GM21515 (cell line): ENCODE data around the gene IL18BP.

Source experiments
- ATAC-seq: cut with Tn5 transposase; IDR thresholded peaks from one replicate; pipeline ENCODE4 v1.9.1; 2021; ENCODE audit not compliant: unreplicated experiment

IL18BP gene

DNA sequence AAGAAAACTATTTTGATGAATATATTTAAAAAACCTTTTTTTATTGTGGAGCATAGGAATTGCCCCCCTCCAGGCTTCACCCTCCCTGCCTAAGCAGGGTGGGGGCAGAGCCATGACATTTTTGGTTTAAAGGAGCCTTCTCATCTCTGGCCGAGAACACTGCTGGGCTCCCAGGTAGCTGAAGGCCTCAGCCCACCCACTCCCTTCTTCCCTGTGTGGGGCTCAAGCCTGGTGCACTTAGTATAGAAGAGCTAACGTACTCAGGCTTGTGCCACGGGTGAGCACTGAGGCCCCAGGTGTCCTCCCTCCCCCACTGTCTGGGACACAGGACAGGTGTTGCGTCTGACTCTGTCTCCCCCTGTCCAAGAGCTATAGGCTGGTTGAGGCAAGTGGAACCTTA lies 2.2 kb upstream of the IL18BP start:
- ATAC-seq, result no peak

DNA sequence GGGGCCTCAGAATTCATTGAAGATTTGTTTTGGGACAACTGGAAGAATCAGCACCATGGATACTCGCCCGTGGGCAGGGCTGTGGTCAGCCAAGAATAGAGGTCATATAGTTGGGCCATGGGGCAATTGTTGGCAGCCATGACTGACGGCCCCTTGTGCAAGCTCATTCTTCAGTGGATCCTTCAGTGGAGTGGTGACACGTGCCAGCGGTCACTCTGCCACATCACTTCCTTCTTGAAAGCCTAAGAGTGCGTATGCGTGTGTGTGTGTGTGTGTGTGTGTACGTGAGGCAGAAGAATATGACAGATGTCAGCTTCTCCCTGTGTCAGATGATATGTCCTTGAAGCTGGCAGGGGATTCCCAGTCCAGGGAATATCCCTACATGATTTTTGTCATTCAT lies 1.8 kb upstream of the IL18BP start:
- no peak for ATAC-seq

DNA sequence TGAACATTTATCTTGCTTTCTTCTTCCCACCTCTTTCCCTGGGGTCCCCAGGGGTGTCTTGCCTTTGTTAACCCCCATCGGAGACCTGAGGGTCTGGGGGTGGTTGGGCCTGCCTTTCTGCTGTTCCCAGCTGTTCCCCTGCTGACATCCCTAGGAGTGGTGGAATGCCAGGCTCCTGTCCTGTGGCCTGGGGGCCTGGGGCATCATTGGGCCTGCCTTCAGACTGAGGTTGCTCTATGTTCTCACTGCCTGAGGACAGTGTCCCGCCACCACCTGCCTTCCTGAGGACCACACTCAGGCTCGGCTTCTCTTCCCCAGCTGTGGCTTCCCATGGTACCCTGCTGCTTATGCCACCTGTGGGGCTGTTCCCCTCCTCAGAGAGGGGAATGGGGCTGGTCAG lies 1.1 kb upstream of the IL18BP start:
- no peak for ATAC-seq

DNA sequence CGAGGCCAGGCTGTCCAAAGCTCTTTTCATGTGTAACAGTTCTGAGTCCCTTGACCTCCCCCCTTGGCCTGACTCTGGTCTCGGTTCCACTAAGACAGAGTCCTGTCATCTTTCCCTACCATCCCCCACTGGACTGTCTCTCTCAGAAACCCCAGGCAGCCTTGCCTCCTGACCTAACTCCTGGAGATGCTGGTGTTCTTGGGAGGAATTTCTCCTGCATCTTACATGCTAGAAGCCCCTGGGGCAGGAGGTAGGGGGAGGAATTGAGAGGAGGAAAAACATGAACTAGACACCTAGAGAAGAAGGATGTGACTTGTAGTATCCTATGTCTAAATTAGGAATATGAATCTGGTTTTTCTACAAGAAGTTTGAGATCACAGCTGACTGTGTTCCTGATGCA lies 648 bp upstream of the IL18BP start:
- ATAC-seq, result no peak

DNA sequence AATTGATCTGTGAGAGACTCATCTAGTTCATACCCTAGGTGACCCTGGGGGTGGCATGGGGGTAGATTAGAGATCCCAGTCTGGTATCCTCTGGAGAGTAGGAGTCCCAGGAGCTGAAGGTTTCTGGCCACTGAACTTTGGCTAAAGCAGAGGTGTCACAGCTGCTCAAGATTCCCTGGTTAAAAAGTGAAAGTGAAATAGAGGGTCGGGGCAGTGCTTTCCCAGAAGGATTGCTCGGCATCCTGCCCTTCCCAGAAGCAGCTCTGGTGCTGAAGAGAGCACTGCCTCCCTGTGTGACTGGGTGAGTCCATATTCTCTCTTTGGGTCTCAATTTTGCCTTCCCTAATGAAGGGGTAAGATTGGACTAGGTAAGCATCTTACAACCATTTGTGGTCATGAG lies 653 bp downstream of the IL18BP start:
- ATAC-seq, result no peak

DNA sequence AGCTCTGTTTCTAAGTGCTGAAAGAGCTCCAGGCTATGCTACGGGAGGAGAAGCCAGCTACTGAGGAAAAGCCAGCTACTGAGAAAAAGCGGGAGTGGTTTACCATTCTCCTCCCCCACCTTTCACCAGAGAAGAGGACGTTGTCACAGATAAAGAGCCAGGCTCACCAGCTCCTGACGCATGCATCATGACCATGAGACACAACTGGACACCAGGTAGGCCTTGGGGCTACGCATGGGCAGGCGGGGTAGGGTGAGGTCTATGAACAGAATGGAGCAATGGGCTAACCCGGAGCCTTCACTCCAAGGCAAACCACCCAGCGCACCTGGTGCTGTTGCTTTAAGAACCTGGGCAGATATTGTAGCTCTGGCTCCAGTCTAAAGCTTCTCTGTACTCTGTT lies 1.1 kb downstream of the IL18BP start:
- ATAC-seq, result no peak

DNA sequence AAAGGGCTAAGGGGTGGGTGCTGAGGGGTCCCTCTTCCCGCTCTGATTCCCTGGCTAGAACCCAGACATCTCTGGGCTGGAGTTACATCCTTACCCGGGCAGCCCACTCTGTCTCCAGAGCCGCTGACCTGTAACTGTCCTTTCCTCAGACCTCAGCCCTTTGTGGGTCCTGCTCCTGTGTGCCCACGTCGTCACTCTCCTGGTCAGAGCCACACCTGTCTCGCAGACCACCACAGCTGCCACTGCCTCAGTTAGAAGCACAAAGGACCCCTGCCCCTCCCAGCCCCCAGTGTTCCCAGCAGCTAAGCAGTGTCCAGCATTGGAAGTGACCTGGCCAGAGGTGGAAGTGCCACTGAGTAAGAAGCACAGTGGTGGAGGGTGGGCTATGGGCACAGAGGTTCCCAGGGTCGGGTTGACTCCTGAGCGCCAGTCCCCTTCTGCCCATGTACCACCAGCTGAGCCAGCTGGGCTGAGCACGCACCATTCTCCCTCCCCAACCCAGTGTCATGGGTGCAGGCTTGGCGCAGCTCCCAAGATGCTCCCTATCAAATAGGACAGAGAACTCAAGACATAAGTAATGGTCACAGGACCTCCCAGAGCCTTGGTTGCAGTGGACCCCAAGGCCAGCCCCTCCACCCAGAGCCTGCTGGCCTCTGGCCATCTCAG lies 1.6 kb downstream of the IL18BP start:
- ATAC-seq, result no peak

DNA sequence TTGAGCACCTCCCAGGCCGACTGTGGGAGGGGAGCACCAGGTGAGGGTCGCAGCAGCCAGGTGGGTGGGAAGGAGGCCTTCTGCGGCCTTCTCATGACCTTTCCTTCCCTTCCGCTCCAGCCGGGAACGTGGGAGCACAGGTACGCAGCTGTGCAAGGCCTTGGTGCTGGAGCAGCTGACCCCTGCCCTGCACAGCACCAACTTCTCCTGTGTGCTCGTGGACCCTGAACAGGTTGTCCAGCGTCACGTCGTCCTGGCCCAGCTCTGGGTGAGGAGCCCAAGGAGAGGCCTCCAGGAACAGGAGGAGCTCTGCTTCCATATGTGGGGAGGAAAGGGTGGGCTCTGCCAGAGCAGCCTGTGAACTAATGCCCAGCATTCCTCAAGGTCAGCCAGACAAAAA lies 2.6 kb downstream of the IL18BP start:
- no peak for ATAC-seq

DNA sequence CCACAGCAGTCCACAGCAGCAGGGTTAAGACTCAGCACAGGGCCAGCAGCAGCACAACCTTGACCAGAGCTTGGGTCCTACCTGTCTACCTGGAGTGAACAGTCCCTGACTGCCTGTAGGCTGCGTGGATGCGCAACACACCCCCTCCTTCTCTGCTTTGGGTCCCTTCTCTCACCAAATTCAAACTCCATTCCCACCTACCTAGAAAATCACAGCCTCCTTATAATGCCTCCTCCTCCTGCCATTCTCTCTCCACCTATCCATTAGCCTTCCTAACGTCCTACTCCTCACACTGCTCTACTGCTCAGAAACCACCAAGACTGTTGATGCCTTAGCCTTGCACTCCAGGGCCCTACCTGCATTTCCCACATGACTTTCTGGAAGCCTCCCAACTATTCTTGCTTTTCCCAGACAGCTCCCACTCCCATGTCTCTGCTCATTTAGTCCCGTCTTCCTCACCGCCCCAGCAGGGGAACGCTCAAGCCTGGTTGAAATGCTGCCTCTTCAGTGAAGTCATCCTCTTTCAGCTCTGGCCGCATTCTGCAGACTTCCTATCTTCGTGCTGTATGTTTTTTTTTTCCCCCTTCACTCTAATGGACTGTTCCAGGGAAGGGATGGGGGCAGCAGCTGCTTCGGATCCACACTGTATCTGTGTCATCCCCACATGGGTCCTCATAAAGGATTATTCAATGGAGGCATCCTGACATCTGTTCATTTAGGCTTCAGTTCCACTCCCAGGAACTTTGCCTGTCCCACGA lies 3.3 kb downstream of the IL18BP start:
- no peak for ATAC-seq

DNA sequence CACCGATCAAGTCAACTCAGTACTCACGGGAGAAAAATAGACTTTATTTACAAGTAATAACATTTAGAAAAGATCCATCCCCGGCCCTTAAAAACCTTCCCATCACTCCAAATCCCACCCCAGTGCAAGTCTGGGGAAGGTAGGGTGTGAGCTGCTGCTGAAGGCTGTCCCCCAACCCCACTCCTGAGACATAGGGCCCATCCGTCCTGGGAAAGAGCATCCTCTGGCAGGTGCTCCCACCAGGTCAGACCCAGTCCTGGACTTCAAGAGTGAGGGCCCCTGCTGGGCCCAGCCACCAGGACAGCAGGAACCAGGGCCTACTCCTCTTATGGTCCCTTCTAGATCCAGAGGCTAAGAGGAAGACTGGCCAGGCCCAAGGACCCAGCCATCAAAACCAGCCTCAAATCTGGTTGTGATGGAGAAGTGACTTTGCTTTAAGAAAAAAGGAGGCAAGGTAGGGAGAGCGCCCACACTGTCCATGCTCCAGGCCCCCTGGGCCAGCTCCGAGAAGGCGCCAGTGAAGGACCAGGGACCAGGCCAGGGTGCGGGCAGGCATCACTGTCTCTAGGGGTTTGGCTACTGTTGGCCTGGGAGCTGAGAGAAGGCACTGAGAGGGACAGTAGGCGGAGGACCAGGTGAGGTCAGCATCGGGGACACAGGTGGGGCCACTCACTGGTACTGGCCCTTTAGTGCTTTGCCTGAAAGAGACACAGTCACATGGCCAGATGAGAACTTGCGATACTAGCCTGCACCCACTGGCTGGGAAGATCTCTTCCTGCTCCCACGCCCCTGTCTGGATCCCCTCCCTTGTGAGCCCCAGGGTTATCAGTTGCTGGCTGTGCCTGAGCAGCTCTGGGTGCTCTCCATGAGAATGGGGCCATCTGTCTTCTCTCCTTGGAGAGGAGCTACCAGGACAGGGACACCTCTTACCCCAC lies 4.4 kb downstream of the IL18BP start:
- ATAC-seq, result no peak

DNA sequence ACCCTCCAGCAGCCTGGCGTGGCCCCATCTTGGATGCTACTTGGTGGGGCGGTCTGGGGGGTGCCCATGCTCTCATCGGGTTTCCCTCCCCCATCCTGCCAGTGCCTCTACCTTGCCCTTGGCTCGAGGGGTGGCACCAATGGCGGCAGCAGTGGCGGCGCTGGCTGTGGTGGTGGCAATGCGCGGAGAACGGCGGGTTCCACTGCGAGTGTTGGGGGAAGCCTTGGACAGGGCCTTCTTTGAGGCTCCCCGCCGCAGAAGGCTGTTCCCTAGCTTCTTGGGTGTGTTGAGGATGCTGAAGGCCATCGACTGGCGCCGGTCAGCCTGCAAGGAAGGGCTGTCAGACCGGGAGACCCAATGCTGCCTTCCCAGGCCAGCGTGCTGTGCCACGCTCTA lies 5.1 kb downstream of the IL18BP start:
- no peak for ATAC-seq

DNA sequence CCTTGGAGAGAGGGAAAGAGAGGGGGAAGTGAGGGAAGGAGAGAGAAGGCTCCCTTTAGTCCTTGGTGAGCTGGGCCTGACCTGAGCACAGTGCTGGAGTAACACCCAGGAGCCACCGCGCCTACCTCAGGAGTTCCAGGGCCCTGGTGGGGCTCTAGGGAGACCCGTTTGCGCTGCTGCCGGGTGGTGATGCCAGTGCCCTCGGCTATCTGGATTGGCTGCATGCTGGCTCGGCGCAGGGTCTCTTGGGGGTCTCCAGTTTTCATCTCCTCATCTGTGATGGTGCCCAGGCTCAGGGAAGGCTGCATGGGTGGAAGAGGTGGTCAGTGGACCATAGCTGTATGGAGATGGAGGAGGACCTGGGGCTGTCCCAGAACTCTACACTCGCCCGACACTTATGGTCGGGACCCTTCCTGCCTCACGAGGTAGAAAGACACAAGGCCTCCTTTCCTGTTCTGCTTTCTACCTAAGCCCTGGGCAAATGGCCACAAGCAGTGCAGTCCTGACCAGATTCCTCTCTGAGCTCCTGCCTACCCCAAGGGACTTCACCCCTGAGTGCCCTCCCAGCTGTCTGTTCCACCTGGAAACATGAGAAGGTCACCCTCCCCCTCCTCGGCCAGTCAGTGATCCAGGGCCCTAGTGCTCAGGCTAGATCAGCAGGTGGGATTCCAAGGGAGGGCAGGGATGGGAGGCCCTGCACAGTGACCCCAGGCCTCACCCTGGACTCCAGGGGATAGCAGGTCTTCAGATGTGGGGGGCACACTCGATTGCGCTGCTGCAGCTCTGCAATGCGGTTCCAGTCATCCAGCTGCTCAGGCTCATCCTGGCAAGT lies 6.0 kb downstream of the IL18BP start:
- no peak for ATAC-seq

DNA sequence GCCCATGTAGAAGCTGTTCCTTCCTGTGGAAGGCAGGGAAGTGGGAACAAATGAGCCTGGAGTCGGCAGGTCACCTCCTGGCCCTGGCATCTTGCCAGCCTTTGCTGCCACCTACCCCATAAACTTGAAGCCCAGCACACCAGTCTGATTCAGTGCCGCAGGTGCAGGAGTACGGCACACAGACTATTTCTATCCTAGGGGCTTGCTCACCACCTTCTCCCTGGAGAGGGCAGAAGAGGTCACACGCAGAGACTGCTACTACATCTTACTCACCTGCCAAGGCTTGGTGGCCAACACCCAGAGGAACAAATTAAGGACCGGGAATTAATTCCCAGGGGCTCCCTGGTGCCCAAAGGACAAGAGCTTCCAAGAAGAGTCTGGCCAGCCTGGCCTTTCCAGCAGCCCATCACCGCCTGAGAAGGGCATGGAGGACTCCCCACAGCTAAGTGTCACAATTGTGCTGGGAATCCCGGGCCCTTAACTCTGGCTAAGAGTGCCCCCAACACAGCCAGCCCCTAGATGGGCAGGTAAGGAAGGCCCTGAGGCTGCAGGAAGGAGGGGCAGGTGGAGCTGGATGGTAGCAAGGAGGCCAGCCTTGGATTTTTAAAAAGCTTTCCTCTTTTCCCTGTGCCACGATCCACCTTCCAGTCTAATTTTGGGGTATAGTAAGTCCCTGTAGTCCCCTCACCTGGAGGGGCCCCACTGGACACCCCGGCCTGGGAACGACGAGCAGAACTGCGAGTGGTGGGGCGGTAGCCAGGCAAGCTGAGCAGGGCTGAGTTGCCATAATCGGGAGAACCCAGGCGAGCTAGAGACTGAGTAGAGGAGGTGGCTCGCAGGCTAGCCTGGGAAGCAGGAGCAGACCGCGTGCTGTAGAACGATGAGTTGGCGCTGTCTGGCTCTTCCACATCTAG lies 6.9 kb downstream of the IL18BP start:
- no peak for ATAC-seq

DNA sequence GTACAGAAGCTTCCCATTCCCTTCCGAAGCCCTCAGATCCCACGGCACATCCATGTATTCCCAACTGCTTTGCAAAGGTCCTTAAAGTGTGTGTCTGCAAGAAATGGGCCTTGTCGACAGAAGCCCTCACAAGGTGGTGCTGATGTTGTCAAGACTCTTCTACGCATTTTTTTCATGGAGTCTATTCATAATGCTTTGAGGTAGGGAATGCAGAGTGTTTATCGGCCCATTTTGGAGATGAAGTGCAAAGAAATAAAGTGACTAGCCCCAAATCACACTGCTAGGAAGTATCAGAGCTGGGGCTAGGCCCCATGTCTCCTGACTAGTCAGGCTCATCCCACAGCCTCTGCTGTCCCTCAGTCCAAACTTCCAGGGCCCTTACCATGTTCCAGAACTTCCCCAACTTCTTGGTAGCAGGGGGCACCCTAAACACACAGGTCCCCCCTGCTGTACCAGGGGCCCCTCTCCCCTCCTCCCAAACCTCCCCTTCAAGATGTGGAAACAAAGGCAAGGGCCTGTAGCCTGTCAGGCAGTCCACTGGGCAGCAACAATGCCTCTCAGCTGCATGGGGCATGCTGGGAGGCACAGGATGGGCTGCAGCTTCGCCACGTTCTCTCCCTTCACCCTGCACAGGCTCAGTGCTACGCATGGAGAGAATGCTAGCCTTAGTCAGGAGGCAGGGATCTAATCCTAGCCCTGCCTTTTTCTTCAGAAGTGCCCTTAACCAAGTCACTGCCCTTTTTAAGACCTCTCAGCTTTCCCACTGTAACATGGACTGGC lies 7.8 kb downstream of the IL18BP start:
- ATAC-seq, result no peak

DNA sequence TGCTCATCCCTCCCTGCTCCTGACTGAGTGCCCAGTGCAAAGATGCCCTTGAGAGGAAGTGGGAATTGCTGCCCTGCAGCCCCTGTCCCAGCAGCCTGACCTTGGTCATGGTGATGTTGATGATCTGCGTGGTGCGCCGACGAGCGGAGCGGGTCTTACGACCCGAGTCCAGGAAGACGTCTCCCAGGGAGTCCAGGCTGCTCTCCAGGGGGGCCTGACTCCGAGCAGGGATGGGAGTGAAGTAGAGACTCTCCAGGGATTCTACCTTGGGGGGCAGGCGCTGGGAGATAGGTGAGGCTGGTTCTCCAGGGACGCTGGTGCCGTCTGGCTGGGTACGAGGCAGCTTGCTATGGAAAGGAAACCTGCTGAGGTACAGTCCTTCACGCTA lies 8.4 kb downstream of the IL18BP start:
- ATAC-seq, result no peak

DNA sequence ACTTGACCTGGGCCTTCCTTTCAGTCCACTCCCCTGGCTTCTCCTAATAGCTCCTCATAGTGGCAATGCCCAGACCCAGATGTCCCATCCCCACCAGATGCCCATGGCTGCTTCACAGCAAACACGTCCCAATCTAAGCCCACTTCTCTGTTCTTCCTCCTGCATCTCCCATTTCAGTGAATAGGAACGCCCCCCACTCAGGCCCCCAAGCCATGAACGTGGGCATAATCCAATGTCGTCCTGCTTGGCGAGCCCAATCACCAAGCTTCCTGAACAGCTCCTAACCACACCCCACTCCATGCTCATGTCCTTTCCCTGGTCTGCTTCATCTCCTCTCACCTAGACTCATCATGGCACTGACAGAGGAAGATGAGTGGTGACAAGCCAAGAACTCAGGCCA lies 8.9 kb downstream of the IL18BP start:
- ATAC-seq, result no peak

DNA sequence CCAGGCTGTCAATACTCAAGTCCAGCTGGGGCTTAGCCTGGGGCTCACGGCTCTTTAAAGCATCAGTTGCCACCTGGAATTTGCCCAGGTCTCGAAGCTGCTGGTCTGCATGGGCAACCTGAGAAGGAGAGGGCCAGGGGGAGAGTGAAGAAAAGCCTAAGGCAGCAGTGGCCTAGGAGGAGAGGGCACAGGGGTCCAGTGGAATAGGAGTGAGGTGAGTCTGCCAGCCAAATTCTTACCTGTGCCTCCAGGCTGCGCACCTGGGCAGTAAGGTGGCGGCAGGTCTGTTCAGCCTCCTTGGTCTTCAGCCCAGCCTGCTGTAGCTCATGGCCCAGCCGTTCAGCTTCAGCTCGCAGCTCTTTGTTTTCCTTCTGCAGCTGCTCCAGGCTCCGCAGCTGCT lies 10.0 kb downstream of the IL18BP start:
- ATAC-seq, result no peak

DNA sequence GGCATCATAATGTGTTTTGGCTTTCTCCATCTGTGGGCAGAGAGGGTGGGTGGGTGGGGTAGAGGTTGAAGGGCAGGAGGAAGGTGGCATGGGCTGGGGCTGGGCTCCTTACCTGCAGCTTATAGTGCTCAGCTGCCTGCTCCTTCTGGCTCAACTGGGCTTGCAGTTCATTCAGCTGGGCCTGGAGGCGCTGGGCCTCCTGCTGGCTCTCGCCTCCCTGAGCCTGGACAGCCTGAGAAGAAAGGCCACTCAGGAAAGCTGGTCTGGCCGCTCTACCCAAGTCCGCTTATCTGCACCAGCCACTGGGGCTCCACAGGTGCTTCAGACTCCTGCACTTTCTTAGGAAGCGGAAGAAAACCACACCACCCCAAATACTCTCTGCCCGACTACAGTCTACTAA lies 10.4 kb downstream of the IL18BP start:
- no peak for ATAC-seq

DNA sequence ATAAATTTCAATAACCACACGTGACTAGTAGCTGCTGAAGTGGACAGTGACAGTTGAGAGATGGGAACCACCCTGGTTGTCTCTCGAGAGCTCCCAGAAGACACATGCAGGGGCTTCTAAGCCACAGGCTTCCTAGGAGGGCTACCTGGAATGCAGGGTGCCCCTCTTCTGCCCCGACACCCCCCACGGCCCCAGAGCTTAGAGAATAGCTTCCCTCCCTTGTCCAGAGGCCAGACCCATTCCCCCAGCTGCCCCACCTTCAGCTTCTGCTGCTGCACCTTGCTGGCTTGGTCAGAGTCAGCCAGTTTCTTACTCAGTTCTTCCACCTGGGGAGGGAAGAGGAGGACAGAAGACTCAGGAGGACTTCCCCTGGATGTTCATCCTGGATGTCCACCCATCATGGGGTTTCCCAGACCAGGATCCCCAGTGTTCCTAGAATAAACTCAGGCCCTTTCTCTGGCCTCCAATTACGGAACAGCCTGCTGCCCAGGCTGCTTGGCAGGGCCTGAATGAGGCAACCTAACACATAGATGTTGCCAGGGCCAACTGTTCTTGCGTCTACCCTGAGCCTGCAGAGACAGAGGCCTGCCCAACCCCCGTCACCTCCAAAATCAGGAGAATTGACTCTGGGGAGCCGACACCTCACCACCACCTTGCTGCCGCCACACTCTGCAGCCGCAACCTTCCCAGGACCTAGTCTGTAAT lies 12.0 kb downstream of the IL18BP start:
- ATAC-seq, result no peak
